Posterior vena cava (tissue), 2 donors: ENCODE data around the gene FAM216A. TPM values are rescaled to one million over a fixed set of nuclear protein-coding genes. Genes with fewer than 3 reads are reported as not detected.
A peak's percentile ranks its signal among the peaks of the same experiment; 100 is the strongest.
"Not testable (repeated sequence)": the region's sequence is repeated elsewhere in the genome, so short reads cannot be mapped to it uniquely, and the experiment has no call there.

Experiments used
- DNase-seq: peaks from one replicate; pipeline ENCODE4 v3.0.0-alpha.2; 2020; ENCODE audit warnings: low spot score
- intact Hi-C, 2 donors: fragments of 100-400 bp; cut with DNase I; formaldehyde crosslinking; loops; one replicate each; pipeline versions ENCODE4 v1.14.1 to v1.14.2; 2022 to 2023
- long read RNA-seq, 2 donors: library from polyadenylated mRNA; unstranded; transcript quantifications; one replicate each; pipeline ENCODE4 v2.0.0, GENCODE V29; 2020 to 2021
- total RNA-seq, 2 donors: library from RNA; stranded (reverse); fragmentation: NEBNext Ultra II Directional; extraction: Animal tissue kit (Norgen Biotek cat#: 25700); gene quantifications; one replicate each; pipeline ENCODE4 v1.2.1, GENCODE V29; 2021
- donor health status: DM: yes; HTN: yes; CAD: no.
- donor health status: DM: yes; HTN: yes; CAD: no.

Gene FAM216A
- total RNA-seq = 1 to 10 TPM; 6.0 to 6.7 TPM
- long read RNA-seq, donor 1, partial matches to known transcripts = 0 of 7 reads
- long read RNA-seq, donor 1, other reads (novel, unspliced or antisense) = 5 of 7 reads
- long read RNA-seq, donor 2, transcript FAM216A-201 (7 exons, 1,582 nt) = major isoform, 15 of 18 reads
- long read RNA-seq, donor 2, partial matches to known transcripts = 1 of 18 reads
- long read RNA-seq, donor 2, other reads (novel, unspliced or antisense) = 2 of 18 reads

GRCh38 chr12:110468214-110469048 lies at the start of gene FAM216A, which contains the start of gene GPN3:
Gene FAM216A, plus strand, starts transcription at chr12:110468845. Its CDS starts 31 bp downstream, at chr12:110468876.
Gene GPN3, minus strand, starts transcription at chr12:110468257. Its CDS starts 54 bp downstream, at chr12:110468203.
- DNase-seq = peak; percentile 98
- intact Hi-C loops = no loop called here

- intact Hi-C loops = not testable (repeated sequence)
Measured at GRCh38 chr12:110420644-110421043, 48.0 kb upstream of the FAM216A start.

DNA sequence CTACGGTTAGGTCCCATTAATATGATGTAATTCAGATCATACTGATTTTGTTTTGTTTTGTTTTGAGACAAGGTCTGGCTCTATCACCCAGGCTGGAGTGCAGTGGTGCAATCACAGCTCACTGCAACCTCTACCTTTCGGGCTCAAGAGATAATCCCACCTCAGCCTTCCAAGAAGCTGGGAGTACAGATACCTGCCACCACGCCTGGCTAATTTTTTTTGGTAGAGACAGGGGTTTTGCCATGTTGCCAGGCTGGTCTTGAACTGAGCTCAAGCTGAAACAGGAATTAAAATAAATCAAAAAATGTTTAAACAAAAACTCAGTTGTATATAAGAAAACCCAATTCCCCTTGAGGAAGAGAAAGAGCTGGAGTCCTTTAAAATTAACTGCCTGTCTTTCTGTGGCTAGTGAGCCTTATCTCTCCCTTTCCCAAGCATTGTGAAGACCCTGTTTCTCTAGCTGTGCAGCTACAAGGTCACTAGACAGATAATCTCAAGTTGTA lies 47.4 kb upstream of the FAM216A start:
- intact Hi-C loops = no loop called here
- no peak for DNase-seq

More at GRCh38 chr12:110420644-110421043, 48.0 kb upstream of the FAM216A start:
- not testable (repeated sequence) for DNase-seq

- DNase-seq = no peak
Measured at GRCh38 chr12:110421701-110422100, 46.9 kb upstream of the FAM216A start.

GRCh38 chr12:110424237-110424636 lies 44.4 kb upstream of the FAM216A start:
- intact Hi-C loops = no loop called here

More at GRCh38 chr12:110421701-110422100, 46.9 kb upstream of the FAM216A start:
- intact Hi-C loops = no loop called here

DNA sequence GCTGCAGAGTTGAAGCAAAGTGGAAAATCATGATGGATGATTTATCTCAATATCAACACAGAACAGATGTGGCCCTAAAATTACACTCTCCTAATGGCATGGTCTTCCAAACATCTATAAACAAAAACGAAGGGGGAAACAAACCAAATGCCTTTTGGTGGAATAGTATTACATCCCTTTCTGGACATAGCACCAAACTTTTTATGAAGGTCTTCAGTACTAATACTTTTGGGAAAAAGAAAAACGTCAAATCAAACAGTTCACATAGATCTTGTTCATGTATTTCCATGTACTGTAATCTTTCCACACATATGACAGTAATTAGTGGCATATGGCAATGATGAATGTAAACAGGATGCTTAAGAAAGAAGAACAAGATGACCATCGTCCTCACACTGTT lies 42.2 kb upstream of the FAM216A start:
- intact Hi-C loops = no loop called here
- DNase-seq = no peak

More at GRCh38 chr12:110424237-110424636, 44.4 kb upstream of the FAM216A start:
- no peak for DNase-seq

DNA sequence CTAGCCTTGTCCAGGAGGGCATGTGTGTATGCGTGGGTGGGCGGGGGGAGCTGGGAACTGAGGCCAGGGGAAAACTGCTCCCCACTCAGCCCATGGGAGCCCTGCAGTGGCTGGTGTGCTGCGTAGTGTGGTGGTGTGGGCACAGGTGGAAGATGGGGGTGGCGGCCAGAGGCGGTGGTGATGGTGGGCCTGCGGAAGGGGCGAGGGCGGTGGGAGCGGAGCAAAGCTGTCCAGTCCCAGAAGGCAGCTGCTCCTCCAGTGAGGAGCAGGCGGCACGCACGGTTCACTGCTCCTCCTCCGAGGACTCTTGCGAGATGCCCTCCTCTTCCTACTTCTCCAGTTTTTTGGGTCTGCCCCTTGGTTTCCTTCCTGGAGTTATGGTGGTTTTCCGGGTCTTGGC lies 39.0 kb upstream of the FAM216A start:
- intact Hi-C loops, DNase-seq: not testable (repeated sequence)

DNA sequence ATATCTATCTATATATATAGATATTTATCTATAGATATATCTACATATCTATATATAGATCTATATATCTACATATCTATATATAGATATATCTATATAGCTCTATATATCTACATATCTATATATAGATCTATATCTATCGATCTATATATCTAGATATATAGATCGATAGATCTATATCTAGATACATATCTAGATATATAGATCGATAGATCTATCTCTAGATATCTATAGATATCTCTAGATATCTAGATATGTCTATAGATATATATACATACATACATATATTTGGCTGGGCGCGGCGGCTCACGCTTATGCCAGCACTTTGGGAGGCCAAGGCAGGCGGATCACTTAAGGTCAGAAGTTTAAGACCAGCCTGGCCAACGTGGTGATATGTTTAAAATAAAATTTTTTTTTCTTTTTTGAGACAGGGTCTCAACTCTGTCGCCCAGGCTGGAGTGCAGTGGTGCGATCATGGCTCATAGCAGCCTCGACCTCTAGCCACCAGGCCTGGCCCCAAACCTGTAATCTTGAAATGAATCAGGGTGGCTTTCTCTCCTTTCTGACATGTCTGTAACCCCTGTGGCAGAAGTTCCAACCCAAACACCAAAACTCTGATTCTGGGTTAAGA lies 36.6 kb upstream of the FAM216A start:
- intact Hi-C loops = no loop called here
- no peak for DNase-seq

- intact Hi-C loops = no loop called here
- no peak for DNase-seq
Measured at GRCh38 chr12:110436231-110436630, 32.4 kb upstream of the FAM216A start.

DNA sequence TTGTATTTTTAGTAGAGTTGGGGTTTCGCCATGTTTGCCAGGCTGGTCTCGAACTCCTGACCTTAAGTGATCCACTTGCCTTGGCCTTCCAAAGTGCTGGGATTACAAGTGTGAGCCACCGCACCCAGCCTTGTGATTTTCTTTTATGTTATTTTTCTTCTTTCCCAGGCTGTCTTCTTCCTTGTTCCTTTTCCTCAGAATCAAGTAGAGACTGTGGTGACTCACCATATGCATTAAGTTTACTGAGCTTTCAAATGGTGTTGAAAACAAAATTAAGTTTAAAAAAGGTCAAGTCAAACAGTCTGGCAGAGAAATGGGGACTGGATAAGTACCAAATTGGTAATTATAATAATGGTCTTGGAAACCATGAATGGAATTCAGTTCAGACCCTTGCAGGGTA lies 24.2 kb upstream of the FAM216A start:
- no peak for DNase-seq
- intact Hi-C loops = no loop called here

DNA sequence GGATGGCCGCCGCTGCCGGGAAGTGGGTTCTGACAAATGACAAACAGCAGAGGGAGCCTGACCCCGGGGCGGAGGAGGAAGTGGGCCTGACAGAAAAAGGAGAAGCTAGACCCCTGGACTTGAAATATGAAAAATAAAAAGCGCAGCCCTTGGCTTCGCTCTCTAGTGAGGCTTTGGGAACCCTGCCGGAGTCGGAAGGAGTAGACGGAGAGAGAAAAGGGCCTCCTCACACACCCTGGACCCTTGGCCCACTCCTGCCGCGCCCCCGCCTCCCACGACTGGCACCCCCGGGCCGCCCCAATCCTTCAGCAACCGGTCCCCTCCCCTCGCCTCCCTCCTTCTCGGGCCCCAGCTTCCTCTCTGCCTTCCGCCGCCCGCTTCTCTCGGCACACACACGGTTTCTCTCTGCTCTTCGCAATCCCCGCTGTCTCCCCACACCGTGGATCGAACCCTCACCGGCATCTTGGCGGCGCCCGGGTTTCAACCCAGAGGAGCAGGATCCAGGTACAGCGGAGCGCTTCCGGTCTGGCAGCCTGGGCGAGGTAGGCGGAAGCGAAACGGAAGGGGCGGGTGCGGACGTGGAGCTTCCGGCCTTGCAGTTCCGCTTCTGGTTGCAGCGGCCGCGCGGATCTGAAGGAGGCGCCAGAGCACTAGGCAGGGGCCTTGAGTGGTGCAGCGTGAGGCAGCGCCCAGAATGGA lies 18.7 kb upstream of the FAM216A start, which contains the start of gene ARPC3:
Gene ARPC3 (minus strand): TSS at position 539 of the 699 bp plus-strand sequence. CDS start 77 bp downstream, at position 462.
- intact Hi-C loops = loop anchor here in 1 of 2 donors (5.0 kb wide), 1 partner anchor 152 kb away; no protein-coding TSS in a partner anchor
- peak; percentile 99 for DNase-seq

GRCh38 chr12:110451263-110451662 lies 17.4 kb upstream of the FAM216A start:
- intact Hi-C loops = loop anchor here in 1 of 2 donors (5.0 kb wide), 1 partner anchor 151 kb away; no protein-coding TSS in a partner anchor
- no peak for DNase-seq

DNA sequence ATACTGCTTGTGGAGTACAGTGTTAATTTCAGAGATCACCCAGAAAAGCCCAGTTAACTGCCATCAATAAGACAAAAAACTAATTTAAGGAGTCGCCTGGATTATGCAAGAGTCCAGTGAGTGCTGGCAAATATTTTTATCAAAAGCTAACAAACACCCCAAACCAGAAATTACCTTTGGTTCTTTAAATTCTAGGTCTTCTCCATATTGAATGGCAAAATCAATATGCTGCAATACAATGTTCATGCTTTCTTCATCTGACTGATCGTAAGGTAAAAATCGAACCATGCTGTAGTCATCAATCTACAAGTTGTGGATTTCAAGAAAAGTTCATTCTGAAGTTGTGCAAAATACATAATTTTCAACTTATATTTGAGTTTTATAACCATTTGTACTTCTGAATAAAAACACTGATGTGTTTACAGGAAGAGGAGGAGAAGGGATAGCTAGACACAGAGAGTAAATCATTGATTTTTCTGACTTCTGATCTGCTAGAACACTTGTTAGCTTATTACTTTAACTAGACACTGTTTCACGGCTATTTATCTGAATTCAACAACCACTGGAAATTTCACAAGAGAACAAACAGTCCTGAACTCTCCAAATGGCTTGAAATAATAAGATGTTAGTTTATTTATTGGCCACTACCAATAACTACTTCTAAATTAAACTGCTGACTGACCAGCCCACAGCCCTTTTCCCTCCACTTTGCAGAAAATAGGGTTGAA lies 14.9 kb upstream of the FAM216A start:
- intact Hi-C loops = loop anchor here in 1 of 2 donors (5.0 kb wide), 1 partner anchor 149 kb away; no protein-coding TSS in a partner anchor
- no peak for DNase-seq

- no peak for DNase-seq
- intact Hi-C loops = no loop called here
Measured at GRCh38 chr12:110458756-110459155, 9.9 kb upstream of the FAM216A start.

DNA sequence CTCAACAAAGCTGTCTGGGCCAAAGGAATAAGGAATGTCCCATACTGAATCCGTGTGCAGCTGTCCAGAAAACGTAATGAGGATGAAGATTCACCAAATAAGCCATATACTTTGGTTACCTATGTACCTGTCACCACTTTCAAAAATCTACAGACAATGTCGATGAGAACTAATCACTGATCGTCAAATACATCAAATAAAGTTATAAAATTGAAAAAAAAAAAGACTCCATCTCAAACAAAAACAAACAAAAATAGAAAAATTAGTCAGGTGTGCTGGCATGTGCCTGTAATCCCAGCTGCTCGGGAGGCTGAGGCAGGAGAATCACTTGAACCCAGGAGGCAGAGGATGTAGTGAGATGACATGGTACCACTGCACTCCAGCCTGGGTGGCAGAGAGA lies 7.5 kb upstream of the FAM216A start:
- intact Hi-C loops, DNase-seq: not testable (repeated sequence)

GRCh38 chr12:110465024-110465423 lies 3.6 kb upstream of the FAM216A start:
- intact Hi-C loops = no loop called here
- no peak for DNase-seq

GRCh38 chr12:110465765-110466164 lies 2.9 kb upstream of the FAM216A start:
- intact Hi-C loops, DNase-seq: not testable (repeated sequence)

GRCh38 chr12:110466791-110467190 lies 1.9 kb upstream of the FAM216A start:
- intact Hi-C loops = no loop called here
- no peak for DNase-seq
